Activated T-cell treated with anti-CD3 and anti-CD28 coated beads for 1 hour (primary cell): ENCODE results near the gene FOCAD.

Source experiments
- DNase-seq: peaks from one replicate; pipeline ENCODE4 v3.0.0-alpha.2; 2020; ENCODE audit warnings: low read depth

FOCAD gene

GRCh38 chr9:21016701-21017491 is 332.8 kb downstream of the FOCAD start:
- no peak for DNase-seq

- DNase-seq: no peak
Observed at GRCh38 chr9:21018177-21018576, 334.1 kb downstream of the FOCAD start.

GRCh38 chr9:21023861-21024260 is 339.8 kb downstream of the FOCAD start:
- no peak for DNase-seq

- DNase-seq: no peak
Observed at GRCh38 chr9:21027295-21027694, 343.2 kb downstream of the FOCAD start.

GRCh38 chr9:21028466-21028865 is 344.4 kb downstream of the FOCAD start:
- DNase-seq: no peak

- no peak for DNase-seq
Observed at GRCh38 chr9:21029661-21030060, 345.6 kb downstream of the FOCAD start.

- DNase-seq: no peak
Observed at GRCh38 chr9:21030389-21031035, 346.5 kb downstream of the FOCAD start.

- DNase-seq: peak; percentile 49
Observed at GRCh38 chr9:21031091-21031807, 347.2 kb downstream of the FOCAD start, which contains the start of gene HACD4. Gene HACD4 (minus strand): TSS chr9:21031640. CDS start chr9:21031590, 50 bp downstream.

- DNase-seq: no peak
Observed at GRCh38 chr9:21031808-21032183, 347.7 kb downstream of the FOCAD start.

- DNase-seq: no peak
Observed at GRCh38 chr9:21037278-21037677, 353.2 kb downstream of the FOCAD start.

GRCh38 chr9:21039302-21039701 is 355.2 kb downstream of the FOCAD start:
- no peak for DNase-seq

GRCh38 chr9:21042466-21042865 is 358.4 kb downstream of the FOCAD start:
- DNase-seq: no peak

- no peak for DNase-seq
Observed at GRCh38 chr9:21043841-21044240, 359.8 kb downstream of the FOCAD start.
